Measurements from ENCODE around the gene FOXA1.
"Not testable (repeated sequence)": the region's sequence is repeated elsewhere in the genome, so short reads cannot be mapped to it uniquely, and the experiment has no call there.

Gene FOXA1

DNA sequence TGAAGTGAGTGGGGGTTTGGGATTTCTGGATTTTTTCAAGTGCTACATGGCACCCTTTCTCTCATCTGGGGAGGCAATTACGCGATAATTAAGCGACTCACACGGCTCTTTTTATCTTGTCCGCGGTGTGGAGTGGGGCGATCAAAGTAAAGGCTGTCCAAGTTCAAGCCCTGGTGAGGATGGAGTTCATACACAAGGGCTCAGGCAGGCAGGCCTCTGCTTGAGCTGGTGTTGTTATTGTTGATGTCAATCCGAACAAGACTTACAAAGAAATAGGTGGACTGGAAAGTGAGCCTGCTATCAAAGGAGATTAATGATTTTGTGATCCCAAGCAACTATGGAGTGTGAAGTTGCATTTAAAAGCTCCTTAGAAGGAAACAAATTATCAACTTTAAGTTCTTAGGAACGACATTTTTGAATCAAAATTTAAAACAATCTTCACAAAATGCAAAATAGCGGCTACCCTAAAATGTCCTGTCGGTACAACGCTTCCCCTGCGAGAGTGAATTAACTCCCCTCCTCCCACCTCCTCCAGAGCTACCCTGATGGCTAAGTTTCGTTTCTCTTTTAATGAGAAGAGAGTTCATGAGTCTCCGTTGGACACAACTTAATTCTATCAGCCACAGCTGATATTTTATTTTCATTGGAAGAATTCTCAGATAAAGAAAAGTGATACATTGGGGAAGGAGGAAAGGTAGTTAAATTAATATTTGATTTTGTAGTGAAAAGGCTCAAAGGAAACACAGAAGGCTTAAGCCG lies 5.9 kb downstream of the FOXA1 start:
- DNase-seq, result no peak

DNA sequence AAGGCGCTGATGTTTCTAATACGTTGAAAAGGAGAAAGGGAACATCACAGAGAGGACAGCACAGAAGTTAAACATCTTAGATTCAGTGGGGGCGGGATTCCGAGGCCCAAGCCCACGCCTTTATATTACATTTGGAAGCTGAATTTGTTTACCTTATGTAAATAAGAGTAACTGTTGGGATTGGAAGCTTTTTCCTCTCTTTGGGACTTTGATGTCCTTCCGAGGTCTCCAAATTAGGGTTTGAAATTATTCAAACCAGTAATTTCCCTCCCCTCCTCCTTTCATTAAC lies 6.4 kb downstream of the FOXA1 start:
- no peak for DNase-seq

DNA sequence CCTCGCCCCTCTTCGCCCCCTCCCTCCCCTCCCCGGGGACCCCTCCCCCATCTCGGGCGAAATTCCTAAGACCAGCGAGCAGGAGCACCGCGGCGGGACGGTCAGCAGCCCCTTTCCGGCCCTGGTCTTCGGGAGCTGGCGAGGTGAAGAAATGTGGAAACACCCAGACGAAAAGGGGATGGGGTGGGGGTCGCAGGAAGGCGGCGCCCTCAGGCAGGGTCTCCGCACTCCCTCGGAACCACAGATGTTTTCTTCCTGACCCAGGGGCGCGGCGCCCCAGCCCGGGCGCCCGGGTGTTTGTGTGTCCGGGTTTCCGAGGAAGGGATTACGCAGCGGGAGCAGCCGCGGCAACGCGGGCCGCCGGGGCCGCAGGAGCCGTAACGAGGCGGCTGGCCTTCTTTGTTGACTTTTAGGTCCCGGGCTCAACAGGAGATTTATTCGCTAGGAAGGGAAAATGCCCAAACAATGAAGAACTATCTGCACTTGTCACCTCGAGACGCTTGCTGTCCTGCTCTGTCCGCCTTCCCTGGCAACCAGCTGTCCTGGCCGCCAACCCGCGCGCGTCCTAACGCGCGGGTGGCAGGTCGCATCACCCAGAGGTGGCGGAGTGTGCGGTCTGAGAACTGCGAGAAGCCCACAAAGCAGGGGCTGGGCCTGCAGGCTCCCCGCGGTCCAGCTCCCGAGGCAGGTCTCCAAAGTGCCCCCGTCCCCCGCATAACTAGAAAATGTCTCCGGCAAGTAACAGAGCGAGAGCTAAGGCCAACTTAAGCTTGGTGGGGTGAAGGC lies 7.0 kb downstream of the FOXA1 start:
- no peak for DNase-seq

DNA sequence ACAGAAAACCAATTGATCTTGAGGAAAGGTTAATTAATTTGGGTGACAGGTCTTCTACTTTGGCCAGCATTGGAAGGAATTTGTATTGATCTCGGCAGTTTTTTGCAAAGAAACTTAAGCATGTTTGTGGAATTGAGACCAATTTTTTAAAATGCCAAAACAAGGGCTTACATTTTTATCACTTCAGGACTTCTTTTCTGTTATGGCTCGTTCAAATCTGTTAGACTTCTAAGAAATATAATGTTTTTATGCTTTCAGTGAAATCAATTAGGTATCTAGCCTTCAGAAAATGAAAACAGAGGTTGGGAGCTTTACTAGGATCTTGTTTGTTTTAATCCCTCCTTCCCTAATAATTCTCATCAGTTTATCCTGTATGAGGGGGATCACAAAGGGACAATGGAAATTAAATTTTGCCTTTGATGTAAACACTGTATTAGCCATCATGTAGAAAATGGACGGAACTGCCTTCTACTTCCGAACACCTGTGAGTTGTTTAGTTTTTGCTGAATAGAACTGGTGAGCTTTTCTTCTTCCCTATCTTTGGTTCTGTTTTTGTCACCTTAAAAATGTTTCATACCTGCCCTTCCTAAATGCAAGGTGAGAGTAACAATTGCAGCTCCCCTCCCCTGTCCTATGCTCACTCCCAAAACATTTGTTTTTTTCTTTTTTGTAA lies 7.8 kb downstream of the FOXA1 start:
- DNase-seq, result no peak

DNA sequence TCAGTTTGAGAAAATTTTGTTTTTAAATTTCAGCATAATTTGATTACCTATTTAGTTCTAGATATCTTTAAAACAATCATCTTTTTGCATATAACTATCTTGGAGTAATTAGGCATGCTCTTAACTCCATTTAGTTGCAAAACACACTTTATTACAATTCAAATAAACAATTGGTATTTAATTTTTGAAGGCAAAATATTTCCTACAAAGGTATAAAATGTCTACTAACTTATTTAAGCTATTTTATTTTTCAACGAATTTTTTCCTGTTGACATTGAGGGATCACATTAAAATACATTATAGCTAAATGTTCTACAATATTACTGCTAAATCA lies 8.3 kb downstream of the FOXA1 start:
- no peak for DNase-seq

DNA sequence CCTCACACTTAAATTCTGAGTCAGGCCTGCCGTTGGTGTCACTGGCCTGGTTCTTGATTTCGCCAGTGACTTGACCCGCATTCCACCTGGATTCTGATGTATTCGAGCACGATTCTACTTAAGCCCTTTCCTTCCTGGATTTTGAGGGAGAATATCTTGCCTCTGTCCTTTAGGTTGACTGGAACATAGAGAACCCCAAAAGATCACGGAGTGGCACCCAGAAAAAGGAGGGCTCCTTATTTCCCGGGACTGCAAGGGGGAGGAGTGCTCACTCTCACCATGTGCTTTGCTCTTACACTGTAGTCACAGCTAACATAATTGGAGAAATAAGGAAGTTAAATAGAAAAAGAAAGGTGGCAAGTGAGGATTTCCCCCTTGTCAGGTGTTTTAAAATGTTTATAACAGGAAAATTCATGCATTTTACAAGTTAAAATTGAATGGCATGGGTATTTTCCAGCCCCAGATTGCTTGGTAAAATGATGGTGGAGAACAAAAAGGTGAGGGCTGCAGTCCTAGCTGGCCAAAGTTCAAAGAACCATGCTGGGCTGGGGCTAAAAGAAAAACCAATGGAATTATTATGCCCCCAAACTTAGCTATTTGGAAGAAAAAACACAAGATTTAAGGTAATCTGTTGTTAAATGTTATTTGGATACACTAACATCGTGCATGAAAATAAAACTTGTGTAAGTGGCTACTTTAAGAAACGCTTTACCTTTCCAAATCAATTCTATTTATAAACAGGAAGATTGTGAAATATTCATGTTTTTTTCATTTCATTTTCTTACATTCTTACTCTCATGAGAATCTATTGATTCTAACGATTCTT lies 8.9 kb downstream of the FOXA1 start:
- DNase-seq, result no peak

DNA sequence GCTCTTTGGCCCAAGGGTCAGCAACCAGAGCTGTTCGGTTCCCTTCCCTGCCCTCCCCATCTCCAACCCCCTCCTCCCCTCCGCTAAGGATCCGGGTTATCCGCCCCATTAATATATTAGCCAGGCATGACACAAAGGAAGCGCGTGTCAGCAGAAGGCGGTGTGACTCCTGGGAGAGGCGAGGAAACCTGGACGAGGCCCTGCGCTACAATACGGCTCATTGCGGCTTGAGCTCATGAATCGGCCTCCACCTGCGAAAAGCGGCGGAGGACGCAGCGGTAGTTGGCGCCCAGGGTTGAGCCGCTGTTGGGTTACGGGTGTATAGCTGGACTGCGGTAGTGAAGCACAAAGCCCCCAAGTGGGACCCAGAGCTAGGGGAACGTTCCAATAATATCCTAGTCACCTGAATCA lies 9.9 kb downstream of the FOXA1 start:
- DNase-seq, result no peak

DNA sequence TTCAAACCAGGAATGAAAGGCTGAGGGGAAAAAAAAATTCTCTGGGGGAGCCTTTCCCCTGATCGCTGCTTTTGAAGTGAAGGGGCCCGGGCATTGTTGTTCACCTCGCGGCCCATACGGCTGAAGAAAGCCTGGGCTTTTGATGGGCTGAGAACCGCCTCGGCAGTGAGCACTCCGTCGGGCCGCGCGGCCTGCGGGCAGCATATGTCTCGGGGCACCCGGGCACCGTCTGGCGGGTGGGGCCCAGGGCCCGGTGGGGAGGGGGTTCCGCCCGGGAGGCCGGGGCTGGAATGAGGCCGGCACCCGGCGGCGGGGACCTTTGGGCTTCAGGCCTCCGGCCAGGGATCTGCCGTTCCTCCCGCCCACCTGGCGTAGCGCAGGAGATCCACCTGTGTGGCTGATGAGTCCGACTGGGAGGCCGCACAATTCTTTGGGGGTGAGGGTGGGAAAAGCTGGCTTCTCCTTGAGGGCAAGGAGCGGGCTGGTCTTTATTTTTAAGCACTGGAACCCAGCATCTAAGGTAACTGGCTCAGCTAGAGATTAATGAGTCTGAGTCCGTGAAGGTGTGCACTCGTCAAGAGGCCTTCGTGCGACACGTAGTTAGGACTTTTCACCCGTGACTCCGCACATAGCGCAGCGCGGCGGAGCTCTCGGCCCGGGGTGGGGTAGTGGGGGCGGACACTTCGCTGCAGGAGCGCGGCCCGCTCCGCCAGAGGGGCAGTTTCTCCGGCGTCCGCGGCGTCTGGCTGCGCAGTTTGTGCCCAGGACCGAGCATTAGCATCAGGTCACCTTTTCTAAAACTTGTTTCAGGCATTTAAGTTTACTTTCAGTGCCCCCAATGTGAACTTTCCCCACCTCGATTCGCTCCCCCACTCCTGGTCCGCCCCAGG lies 10.6 kb downstream of the FOXA1 start:
- DNase-seq, result no peak

DNA sequence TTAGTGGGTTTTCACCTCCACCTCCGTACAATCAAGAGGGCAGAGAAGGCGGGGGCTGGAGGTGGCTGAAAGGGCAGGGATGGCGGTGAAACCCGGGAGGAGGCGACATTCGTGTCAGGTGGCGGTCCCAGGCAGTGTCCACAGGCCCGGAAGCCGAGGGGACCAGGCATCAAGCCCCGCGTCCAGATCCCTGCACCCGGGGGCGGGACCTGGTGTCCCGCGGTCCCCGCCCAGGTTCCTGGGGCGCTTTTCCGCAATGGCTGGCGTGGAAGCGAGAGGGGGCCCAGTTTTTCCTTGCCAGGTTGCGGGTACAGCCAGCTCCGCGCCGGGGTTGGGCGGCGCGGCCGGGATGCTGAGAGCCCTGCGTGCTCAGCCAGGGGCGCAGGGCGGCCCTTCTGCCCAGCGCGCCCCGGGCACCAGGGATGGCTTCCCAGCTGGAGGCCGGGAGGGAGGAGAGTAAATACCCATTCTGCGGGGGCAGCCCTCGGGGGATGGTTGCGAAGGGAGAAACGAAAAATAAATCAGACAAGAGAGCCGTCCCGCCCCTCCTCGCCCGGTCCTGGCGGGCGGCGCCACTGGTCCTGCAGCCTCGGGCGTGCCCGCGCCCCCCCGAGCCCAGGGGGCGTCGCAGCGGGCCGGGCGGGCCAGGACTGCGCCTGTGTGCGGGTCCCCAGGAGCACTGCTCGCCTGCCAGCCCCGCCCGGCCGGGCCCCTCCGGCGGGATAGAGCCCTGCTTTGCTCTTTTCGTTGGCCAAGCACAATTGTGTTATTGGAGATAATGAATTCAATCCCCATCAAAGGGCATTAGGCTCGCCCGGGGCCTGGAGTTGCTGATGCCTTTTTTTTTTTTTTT lies 11.5 kb downstream of the FOXA1 start:
- no peak for DNase-seq

DNA sequence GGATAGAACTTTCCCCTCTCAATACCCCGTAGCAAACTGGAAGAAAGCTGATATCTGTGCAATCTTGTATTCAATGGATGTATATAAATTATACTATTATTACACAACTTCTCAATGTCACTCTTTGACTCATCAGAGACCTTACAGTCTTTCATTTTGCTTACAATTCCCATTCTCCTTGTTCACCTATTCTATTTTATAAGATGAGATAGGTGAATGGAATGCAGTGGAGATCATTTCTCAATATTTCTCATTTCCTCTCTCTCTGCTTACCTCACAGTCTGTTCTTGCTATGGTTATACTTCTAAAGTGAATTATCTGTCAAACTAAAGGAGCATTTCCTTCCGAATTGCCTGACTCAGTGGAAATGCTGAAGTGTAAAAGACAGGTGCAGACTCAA lies 14.9 kb downstream of the FOXA1 start:
- no peak for DNase-seq

DNA sequence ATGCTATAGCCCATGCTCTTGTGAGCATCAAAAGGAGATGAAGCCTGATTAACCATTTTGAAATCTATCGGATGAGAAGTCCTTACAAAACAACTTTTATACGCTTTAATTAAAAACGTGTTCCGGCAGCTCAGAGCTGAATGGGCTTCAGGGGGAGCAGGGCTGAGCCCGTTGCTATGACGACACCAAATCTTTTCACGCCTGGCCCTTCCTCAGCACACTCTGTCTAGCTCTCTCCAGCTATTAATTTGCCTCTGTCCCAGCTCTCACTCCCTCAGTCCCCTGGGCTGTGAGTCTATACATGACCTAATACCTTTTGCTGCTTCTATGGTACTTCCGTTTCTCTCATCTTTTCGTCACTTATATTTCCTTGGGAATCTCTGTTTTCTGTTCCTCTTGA lies 15.8 kb downstream of the FOXA1 start:
- DNase-seq, result no peak

DNA sequence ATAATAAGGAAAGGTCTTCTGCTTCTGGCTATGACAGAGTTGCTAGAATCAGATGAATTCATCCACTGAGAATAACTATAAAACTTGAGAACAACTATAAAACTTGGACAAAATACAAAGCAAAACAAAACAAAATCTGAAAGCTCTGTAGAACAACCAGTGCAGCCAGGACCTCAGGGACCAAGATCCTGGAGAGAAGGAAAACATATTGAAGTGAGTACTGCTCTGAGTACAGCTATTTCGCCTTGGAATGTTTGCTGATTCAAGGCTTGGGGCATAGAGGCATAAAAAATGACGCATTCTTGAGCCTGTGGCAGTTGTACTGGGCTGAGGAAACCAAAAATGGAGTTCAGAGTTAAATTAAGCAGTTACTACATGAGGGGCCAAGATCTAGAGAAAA lies 21.7 kb downstream of the FOXA1 start:
- DNase-seq, result no peak

DNA sequence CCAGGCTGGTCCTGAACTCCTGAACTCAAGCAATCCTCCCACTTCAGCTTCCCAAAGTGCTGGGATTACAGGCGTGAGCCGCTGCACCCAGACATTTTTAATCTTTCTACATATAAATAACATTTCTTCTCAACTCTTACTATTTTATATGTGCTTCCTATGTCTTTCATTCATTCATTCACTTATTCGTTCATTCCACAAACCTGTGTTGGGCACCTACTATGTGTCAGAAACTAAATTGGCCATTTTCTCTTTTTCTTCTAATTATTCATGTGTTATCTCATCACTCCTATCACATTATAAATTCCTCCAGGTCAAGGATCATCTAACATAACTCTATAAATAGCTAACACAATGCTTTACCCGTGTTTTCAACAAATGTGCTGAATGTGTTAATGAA lies 23.7 kb downstream of the FOXA1 start:
- no peak for DNase-seq

DNA sequence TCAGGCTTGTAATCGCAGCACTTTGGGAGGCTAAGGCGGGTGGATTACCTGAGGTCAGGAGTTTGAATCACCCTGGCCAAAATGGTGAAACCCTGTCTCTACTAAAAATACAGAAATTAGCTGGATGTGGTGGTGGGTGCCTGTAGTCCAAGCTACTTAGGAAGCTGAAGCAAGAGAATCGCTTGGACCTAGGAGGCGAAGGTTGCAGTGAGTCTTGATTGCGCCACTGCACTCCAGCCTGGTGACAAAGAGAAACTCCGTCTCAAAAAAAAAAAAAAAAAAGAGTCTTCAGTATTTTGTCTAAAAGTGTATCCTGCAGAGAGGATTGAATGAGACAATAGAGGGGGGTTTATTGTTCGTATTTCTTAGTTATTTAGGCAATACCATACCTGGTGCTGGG lies 25.3 kb downstream of the FOXA1 start:
- no peak for DNase-seq

DNA sequence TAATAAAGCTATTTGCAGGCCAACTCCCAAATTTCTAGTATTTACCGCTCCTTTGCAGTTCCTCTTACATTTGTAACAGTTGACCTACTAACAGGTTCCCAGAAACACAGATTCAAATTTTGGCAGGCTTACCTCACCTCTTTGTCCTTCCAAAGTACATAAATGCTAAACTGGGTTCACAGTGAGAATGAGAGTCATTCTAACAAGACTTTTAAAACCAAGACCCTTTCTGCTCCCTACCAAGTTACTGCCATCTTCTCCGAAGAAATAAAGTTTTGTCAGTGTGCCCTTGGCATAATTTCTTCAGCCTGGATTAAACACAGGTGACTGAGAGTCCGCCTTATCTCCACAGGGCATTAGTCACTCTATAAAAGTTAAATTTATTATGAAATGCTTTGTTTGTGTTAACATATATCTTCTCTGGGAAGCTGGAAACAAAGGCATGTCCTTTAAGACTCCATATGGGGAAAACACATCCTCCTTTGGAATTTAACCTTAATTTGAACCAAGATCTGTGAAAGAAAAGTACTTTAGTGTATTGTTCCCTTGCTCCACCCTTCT lies 28.2 kb downstream of the FOXA1 start:
- no peak for DNase-seq

DNA sequence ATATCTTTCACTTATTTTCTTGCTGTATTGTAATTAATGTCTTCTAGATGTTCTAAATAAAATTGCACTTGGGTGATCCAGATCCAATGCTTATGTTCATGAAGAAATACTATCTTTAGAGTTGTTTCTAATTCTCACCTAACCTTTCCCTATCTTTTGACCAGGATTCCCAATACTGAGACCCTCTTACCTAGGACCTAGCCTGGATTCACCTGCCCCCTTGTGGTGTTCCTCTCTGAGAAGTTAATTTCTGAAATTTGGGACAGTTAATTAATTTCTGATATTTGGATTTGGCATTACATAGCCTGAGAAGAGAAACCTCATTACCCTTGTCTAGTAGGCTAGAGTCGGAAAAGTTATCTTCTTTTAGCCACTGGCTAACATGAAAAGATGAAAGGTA lies 29.5 kb downstream of the FOXA1 start:
- no peak for DNase-seq

DNA sequence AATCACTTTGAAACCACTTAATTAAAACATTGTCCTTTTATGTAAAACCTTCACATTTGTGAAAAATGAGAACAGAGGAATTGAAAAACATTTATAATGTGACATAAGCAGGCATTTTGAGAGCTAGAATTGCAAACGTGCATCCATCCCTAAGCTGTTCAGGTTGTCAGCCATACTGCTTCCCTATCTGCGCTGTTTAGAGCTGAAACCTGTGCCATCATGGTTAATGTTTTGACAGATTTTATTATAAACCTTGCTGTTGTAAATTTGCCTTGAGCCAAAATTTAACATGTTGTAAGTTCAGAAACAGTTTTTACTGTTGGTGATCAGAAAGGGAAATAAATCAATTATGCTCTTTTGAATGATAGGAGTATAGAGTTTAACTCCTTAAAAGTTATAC lies 31.9 kb downstream of the FOXA1 start:
- no peak for DNase-seq

DNA sequence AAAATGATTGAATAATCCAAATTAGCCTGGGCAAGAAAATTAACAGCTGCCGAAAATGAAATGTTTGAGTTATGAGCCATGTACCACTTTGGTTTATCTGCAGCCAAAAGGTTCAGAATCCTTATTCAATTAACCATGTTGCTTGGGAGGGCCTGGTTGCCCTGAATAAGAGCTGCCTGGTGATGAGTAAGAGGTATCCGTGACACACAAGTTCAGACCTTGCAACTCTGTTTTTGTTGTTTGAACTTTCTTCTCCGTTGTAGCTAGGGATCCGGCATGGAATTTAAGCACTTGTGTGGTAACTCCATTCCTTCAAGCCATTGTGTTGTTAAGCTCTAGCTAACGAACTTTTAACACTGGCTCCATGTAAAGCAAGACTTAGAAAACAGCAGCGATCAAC lies 35.7 kb downstream of the FOXA1 start:
- DNase-seq, result no peak

DNA sequence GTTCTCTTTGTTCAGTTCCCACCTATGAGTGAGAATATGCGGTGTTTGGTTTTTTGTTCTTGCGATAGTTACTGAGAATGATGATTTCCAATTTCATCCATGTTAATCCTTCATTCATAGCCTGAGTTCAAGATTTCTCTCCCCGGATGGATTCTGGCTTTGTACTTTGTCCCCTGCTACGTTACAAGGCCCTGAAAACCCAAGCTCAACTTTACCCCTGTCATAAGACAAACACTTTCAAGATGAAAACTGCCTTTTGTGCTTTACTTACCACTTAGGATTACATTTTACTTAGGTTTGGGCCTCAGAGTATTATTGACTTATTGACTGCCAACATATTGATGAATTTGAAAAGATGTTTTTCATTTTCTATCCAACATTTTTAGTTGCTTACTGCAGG lies 36.3 kb downstream of the FOXA1 start:
- DNase-seq, result no peak

DNA sequence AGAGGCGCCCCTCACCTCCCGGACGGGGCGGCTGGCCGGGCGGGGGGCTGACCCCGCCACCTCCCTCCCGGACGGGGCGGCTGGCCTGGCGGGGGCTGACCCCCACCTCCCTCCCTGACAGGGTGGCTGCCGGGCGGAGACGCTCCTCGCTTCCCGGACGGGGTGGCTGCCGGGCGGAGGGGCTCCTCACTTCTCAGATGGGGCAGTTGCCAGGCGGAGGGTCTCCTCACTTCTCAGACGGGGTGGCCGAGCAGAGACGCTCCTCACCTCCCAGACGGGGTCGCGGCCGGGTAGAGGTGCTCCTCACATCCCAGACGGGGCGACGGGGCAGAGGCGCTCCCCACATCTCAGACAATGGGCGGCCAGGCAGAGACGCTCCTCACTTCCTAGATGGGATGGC lies 39.5 kb downstream of the FOXA1 start:
- not testable (repeated sequence) for DNase-seq

DNA sequence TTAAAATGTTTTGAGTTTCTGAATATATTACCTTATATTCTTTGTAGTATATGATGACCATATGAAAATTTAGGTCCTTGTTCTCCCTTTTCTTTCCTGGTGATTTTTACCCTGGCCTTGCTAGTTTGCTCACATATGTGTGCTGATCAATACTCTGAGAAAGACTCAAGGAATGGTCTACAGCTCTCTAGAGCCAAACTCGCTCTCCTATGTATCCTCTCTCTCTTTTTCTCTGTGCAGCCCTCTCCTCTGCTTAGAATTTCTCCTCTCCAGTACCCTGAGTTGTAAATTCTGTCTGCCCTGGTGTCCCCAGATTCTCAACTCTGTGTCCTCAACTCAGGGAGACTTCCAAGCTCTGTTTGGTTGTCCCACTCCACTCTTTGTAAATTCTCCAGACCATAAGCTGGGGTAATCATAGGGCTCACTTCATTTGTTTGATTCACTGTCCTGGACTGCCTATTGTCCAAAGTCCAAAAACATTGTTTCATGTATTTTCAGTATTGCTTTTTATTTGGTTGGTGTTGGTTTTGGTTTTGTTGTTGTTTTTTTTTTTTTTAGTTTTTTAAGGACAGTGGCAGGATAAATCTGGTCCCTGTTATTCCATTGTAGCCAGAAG lies 41.0 kb downstream of the FOXA1 start:
- DNase-seq, result no peak
